LNCAP (cell line): ENCODE data around the gene SLC25A4.

ENCODE experiments used
- CTCF ChIP-seq: fragments of 450-650 bp; IDR thresholded peaks from 2 replicates; pipeline ENCODE4 v1.5.1; 2017; ENCODE audit warnings: mild to moderate bottlenecking

The SLC25A4 gene

GRCh38 chr4:185142912-185143600, at the start of gene SLC25A4:
Gene SLC25A4 (plus strand): TSS chr4:185143266. CDS start chr4:185143373, 107 bp downstream.
- TF ChIP-seq CTCF = peak; percentile 46

- no peak for TF ChIP-seq CTCF
Measured at GRCh38 chr4:185093603-185094002, 49.5 kb upstream of the SLC25A4 start.

DNA sequence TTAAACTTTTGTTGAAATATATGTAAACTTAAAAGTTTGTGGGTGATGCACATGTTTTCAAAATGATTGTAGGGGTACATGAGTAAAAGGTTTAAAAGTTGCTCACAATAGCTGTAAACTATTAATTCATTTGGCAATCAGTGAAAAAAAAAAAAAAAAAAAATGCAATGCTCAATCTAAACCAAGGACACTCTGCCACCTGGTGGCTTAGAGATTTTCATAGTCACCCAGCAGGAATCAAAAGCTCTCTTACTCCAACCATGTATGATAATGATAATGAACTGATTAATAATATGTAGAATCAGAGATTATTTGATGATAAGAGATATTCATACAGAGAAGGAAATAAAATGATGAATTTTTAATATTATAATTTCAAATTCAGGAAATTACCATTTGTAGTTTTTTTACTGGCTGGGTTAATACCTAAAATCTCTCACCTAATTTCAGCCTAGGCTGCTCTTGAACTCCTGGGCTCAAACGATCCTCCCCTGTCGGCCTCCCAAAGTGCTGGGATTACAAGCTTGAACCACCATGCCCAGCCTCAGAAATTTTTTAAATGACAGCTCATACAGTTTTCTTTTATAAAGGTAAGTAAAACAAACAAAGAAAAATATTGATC, 46.9 kb upstream of the SLC25A4 start:
- peak; percentile 57 for TF ChIP-seq CTCF

GRCh38 chr4:185098474-185098873, 44.6 kb upstream of the SLC25A4 start:
- no peak for TF ChIP-seq CTCF

GRCh38 chr4:185099024-185099682, 43.9 kb upstream of the SLC25A4 start:
- TF ChIP-seq CTCF = no peak

DNA sequence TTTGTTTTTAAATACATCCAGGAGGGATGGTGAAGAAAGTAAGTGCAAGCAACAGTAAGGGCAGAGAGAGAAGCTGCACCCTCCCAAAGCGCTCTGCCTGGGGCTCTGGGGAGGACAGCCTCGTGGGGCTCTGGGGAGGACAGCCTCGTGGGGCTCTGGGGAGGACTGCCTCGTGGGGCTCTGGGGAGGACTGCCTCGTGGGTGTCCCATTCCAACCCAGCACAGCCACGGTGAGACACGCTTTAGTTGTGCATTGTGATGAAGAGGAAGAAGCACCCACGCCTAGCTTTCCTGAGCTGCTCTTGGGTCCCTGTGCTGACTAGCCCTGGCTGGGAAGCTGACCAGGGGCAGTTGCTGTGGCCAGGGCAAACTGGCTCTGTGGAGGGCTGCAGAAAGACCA, 43.1 kb upstream of the SLC25A4 start:
- no peak for TF ChIP-seq CTCF

DNA sequence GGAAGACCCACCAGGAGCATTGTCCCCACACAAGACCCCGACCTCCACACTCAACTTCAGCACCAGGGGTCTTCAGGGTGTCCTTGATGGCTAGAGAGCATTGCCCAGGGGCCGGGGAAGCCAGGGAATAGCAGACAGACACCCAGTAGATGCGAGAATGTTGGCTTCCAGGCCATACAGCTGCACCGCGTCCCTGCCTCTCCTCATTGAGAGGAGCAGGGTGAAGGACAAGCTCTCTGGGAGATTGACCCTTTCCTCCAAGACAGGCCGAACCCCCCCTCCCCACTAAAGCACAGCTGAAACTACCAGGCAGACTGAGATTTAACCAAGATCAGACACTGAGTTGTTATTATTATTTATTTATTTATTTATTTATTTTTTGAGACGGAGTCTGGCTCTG, 42.6 kb upstream of the SLC25A4 start:
- no peak for TF ChIP-seq CTCF
